ENCODE results near the gene ZBTB8A. TPM values are rescaled to one million over a fixed set of nuclear protein-coding genes. Genes with fewer than 3 reads are reported as not detected.

Gene ZBTB8A
- total and polyA plus RNA-seq, 2 of the 13 experiments (the other 11 are each of a cell fraction or from before 2014, with no cell fraction given): 1.3 to 3.7 TPM

- DNase-seq (ENCODE audit: low spot score) (no peak), ATAC-seq (peak; percentile 16), FAIRE-seq (no peak)
- Histone ChIP-seq H3K4me1 (ENCODE audit: insufficient read depth, low read length) (peaks cover 61% of the 10 kb centered on the region), H3K79me2 (ENCODE audit: insufficient read depth, low read length) (peaks cover 75% of the 10 kb centered on the region), H3K4me3 (replicated peaks in 1 of 3; ENCODE audit: insufficient read depth in 1 of 3, low read depth in 2 of 3, low read length in 3 of 3) (peak overlapping the region; percentile 61 to 91 (median 73)), H3K4me2 (ENCODE audit: low read depth, low read length) (peak overlapping the region; percentile 88), H3K27ac (ENCODE audit: extremely low read length, insufficient read depth, low read length) (peak overlapping the region; percentile 100), H2AFZ (ENCODE audit: low read length) (no peak overlapping the region), H3K9ac (ENCODE audit: insufficient read depth, low read depth, low read length) (peak overlapping the region; percentile 99), H3K9me3 (ENCODE audit: low read length) (no peaks in the 10 kb centered on the region), H3K27me3 (ENCODE audit: control insufficient read depth in 1 of 2, insufficient read depth in 2 of 2, low read length in 2 of 2) (no peaks in the 10 kb centered on the region; a peak in 1 of 5 replicates), H3K36me3 (replicated peaks in 1 of 2; ENCODE audit: control insufficient read depth in 1 of 2, insufficient read depth in 2 of 2, low read length in 2 of 2) (peaks cover 7 to 35% of the 10 kb centered on the region in 2 experiments), H4K20me1 (ENCODE audit: insufficient read depth, low read length) (peaks cover 14% of the 10 kb centered on the region)
- BruUV-seq (replicated peaks): no TSS peak
- intact Hi-C loops (cut with micrococcal nuclease; ENCODE audit: unreplicated experiment): loop anchor here (2.0 kb wide), 1 partner anchor 43 kb away; no protein-coding TSS in a partner anchor
- 2% methylated on average over 15 of the region's 43 CpGs for WGBS (ENCODE audit: low lambda C conversion rate)
- CTCF ChIA-PET (ENCODE audit: low intra/inter-chr PET ratio, low total read pairs): no interaction called here
- in situ Hi-C loops (cut with HindIII; ENCODE audit: extremely low pct_ligation_motif_present, low pct_unique_long_range_greater_than_20kb): no loop called here
- POLR2A ChIA-PET: interaction anchor here (0.8 to 2.9 kb wide), 21 partner anchors 9 to 476 kb away, joined by 3 to 31 read pairs (median 4); partner anchors contain the start of genes BSDC1, S100PBP, SYNC and YARS1
- TF ChIP-seq SNAPC4 (CRISPR knock-in tag; IDR thresholded peaks at IDR 0.05): no peak
- no peak for TF ChIP-seq PBX2 (CRISPR knock-in tag; IDR thresholded peaks at IDR 0.05)
- TF ChIP-seq ZNF616 (CRISPR knock-in tag; IDR thresholded peaks at IDR 0.05; ENCODE audit: low read depth): no peak
- no peak for TF ChIP-seq PAXIP1 (CRISPR knock-in tag; conservative IDR thresholded peaks at IDR 0.05)
- no peak for TF ChIP-seq SRSF9 (IDR thresholded peaks at IDR 0.05; ENCODE audit: borderline replicate concordance, insufficient read depth, low read depth, low read length, poor library complexity, severe bottlenecking)
- TF ChIP-seq TEAD2 (CRISPR knock-in tag; IDR thresholded peaks at IDR 0.05): no peak
- TF ChIP-seq ZNF691 (CRISPR knock-in tag; IDR thresholded peaks at IDR 0.05; ENCODE audit: borderline replicate concordance, low read depth): no peak; the same call in 1 of the 2 replicates
- TF ChIP-seq MTF1 (CRISPR knock-in tag; IDR thresholded peaks at IDR 0.05): no peak; the same call in 1 of the 2 replicates
- TF ChIP-seq PAWR (CRISPR knock-in tag; IDR thresholded peaks at IDR 0.05; ENCODE audit: borderline replicate concordance): no peak
Measured at GRCh38 chr1:32651461-32652073, 112.3 kb downstream of the ZBTB8A start.

Measured in HepG2 (cell line).